A549 (cell line): ENCODE results near the gene WDFY1. TPM values are rescaled to one million over a fixed set of nuclear protein-coding genes. Genes with fewer than 3 reads are reported as not detected.

Experiments
- ATAC-seq, 2 experiments: fragments of 200-7000 bp in 1 of 2; fragments of >200 bp in 1 of 2; cut with Nextera tagmentation in 1 of 2; cut with Tn5 transposase in 1 of 2; 3 replicates each; pipeline versions ENCODE4 v1.8.0 to v1.9.1; 2018 to 2020; ENCODE audit warnings: mild to moderate bottlenecking in 1 of 2, moderate library complexity in 1 of 2
- CTCF ChIA-PET: fragments of 300-600 bp; sonication (Branson Sonifier 250); formaldehyde crosslinking; extraction: SDS; loops from one replicate; lab custom pipeline; 2021; ENCODE audit warnings: antibody characterized with exemption, inconsistent platforms; lab: Yijun Ruan, JAX
- POLR2A ChIA-PET: fragments of 350-600 bp; formaldehyde crosslinking; extraction: SDS; loops from one replicate; lab custom pipeline; 2021; ENCODE audit warnings: antibody characterized with exemption, inconsistent platforms; lab: Yijun Ruan, JAX
- DNase-seq, 2 experiments: peaks; one replicate each; pipeline versions ENCODE4 v3.0.0 to v3.0.0-alpha.2; 2011 to 2016; ENCODE audit warnings: low read depth in 1 of 2, low spot score in 1 of 2
- FAIRE-seq: peaks from 2 replicates; lab custom pipeline; 2011; peaks lifted over from hg19 to GRCh38; lab: Jason Lieb, UNC
- H3K27ac ChIP-seq, 2 experiments: fragments of >200 bp; sonication (Bioruptor Twin); formaldehyde crosslinking; 3 replicates each; pipeline ENCODE4 v1.5.1; 2016 to 2017
- H3K4me1 ChIP-seq: fragments of >200 bp; sonication (Bioruptor Twin); formaldehyde crosslinking; 3 replicates; pipeline ENCODE4 v1.6.1; 2016
- H3K4me2 ChIP-seq: fragments of >200 bp; sonication (Bioruptor Twin); formaldehyde crosslinking; 3 replicates; pipeline ENCODE4 v1.6.1; 2016
- H3K4me3 ChIP-seq: fragments of >200 bp; sonication (Bioruptor Twin); formaldehyde crosslinking; 3 replicates; pipeline ENCODE4 v1.5.1; 2016
- H3K9me3 ChIP-seq: fragments of >200 bp; sonication (Bioruptor Twin); formaldehyde crosslinking; 3 replicates; pipeline ENCODE4 v1.6.1; 2016
- BHLHE40 ChIP-seq: IDR thresholded peaks from 2 replicates; pipeline ENCODE4 v1.6.1; 2012; ENCODE audit warnings: low read depth, low read length, inconsistent platforms
- CBX8 ChIP-seq: fragments of 200-600 bp; sonication (generic); IDR thresholded peaks from 2 replicates; pipeline ENCODE4 v1.6.1; 2016
- CHD2 ChIP-seq: fragments of 150-350 bp; IDR thresholded peaks from 2 replicates; pipeline ENCODE4 v1.6.1; 2014; ENCODE audit warnings: low read length; ENCODE audit not compliant: partially characterized antibody
- FOSL2 ChIP-seq, 2 experiments: fragments of 450-650 bp in 1 of 2; fragments of >200 bp in 1 of 2; sonication (Bioruptor Twin) in 1 of 2; formaldehyde crosslinking; IDR thresholded peaks; 2 replicates each; pipeline versions ENCODE4 v1.5.0 to v1.6.1; 2016 to 2020; ENCODE audit warnings: mild to moderate bottlenecking in 1 of 2, moderate library complexity in 1 of 2
- HDAC2 ChIP-seq: fragments of 200-600 bp; sonication (generic); IDR thresholded peaks from 2 replicates; pipeline ENCODE4 v1.6.1; 2016
- HOXA7 ChIP-seq: fragments of 250-450 bp; sonication (Bioruptor Pico); IDR thresholded peaks from 2 replicates; pipeline ENCODE4 v1.5.0; 2020; ENCODE audit warnings: mild to moderate bottlenecking, moderate library complexity
- JUNB ChIP-seq: fragments of >200 bp; sonication (Bioruptor Twin); formaldehyde crosslinking; IDR thresholded peaks from 2 replicates; pipeline ENCODE4 v1.6.1; 2016
- MAFK ChIP-seq: fragments of 450-650 bp; IDR thresholded peaks from 2 replicates; pipeline ENCODE4 v1.6.1; 2014; ENCODE audit not compliant: partially characterized antibody
- MAZ ChIP-seq: fragments of 150-350 bp; IDR thresholded peaks from 2 replicates; pipeline ENCODE4 v1.6.1; 2014; ENCODE audit warnings: antibody characterized with exemption, low read depth, low read length, borderline replicate concordance
- NR3C1 ChIP-seq: fragments of >200 bp; sonication (Bioruptor Twin); formaldehyde crosslinking; IDR thresholded peaks from 3 replicates; pipeline ENCODE4 v1.6.1; 2017
- POLR2A ChIP-seq: IDR thresholded peaks from 2 replicates; pipeline ENCODE4 v1.6.1; 2012; ENCODE audit warnings: mild to moderate bottlenecking, low read length
- ZSCAN20 ChIP-seq: fragments of 250-450 bp; sonication (Bioruptor Pico); IDR thresholded peaks from 2 replicates; pipeline ENCODE4 v1.8.0; 2022; ENCODE audit warnings: mild to moderate bottlenecking, moderate library complexity
- WGBS: methylation state at CpG from one replicate; pipeline ENCODE4 v1.1.6; 2017; ENCODE audit errors: missing lambda C conversion rate; 5-methylcytosine and 5-hydroxymethylcytosine counted together
- polyA plus RNA-seq, 4 experiments: library from polyadenylated mRNA; depleted of rRNA in 3 of 4; stranded (reverse); fragments of >200 nt; fragmentation: RNase III in 1 of 4; extraction: RNeasy Plus Mini Kit Qiagen cat#74134 plus additional on column Dnase treatment in 1 of 4; gene quantifications; 2 replicates in 3 of 4; 3 replicates in 1 of 4; pipeline ENCODE4 v1.2.3, GENCODE V29; 2011 to 2017
- TF ChIP-seq, protein P1 (sequence below): fragments of 150-350 bp; IDR thresholded peaks from 2 replicates; pipeline ENCODE4 v1.6.1; 2014; ENCODE audit warnings: low read depth, mild to moderate bottlenecking, low read length
- TF ChIP-seq, protein P2 (sequence below): IDR thresholded peaks from 2 replicates; pipeline ENCODE4 v1.6.1; 2012
- TF ChIP-seq, protein P3 (sequence below): fragments of 450-650 bp; IDR thresholded peaks from 2 replicates; pipeline ENCODE4 v1.6.1; 2014; ENCODE audit warnings: antibody characterized with exemption
- TF ChIP-seq, protein P4 (sequence below): fragments of >200 bp; sonication (Bioruptor Twin); formaldehyde crosslinking; IDR thresholded peaks from 3 replicates; pipeline ENCODE4 v1.5.1; 2016
- TF ChIP-seq, protein P5 (sequence below): fragments of 200-600 bp; sonication (generic); IDR thresholded peaks from 2 replicates; pipeline ENCODE4 v1.6.1; 2016; ENCODE audit warnings: antibody characterized with exemption, mild to moderate bottlenecking, moderate library complexity

The WDFY1 gene
- polyA plus RNA-seq, 2 of the 4 experiments (the other 2 are of a cell fraction): 38.7 to 70.8 TPM

DNA sequence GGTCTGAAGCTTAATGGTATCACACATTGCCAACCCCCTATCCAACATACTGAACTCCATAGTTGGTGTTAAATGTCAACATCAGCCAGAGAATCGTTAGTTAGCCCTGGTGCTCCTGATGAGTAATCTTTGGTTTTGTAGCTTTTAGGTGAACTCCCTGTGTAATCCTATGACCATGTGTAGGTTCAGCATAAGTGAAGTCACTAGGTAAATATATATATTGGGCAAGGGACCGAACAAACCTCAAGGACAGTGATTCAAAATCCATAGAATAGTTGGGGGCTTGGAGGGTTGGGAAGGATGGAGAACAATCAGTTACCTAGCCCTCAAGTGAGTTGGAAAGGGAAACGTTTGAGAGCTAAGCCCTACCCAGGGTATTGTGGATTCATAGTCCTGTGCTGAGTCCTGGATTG, 91.7 kb downstream of the WDFY1 start:
- WGBS: 6% methylated on average over 3 of the region's 3 CpGs
- DNase-seq: no peak
- TF ChIP-seq POLR2A (no peak), JUNB (0 out of 2 replicates have a peak, but pooled peaks have one; percentile 21)
- TF ChIP-seq, all 56 proteins: peak for 1
- ChIA-PET POLR2A (no interaction called here), CTCF (interaction anchor here (0.9 to 2.3 kb wide), 5 partner anchors 9 to 882 kb away, joined by 4 to 10 read pairs (median 5); partner anchors contain the start of gene AP1S3)
- Histone ChIP-seq H3K4me2 (peak overlapping the region; percentile 49), H3K4me1 (peaks cover 43% of the 10 kb centered on the region), H3K27ac (peak overlapping the region; percentile 25 to 91; a peak in 4 of 6 replicates), H3K9me3 (peaks cover 16% of the 10 kb centered on the region; the same call in 2 of the 3 replicates), H3K4me3 (no peak overlapping the region)
- peak; percentile 28 to 60; a peak in 3 of 6 replicates for ATAC-seq
- FAIRE-seq: no peak

DNA sequence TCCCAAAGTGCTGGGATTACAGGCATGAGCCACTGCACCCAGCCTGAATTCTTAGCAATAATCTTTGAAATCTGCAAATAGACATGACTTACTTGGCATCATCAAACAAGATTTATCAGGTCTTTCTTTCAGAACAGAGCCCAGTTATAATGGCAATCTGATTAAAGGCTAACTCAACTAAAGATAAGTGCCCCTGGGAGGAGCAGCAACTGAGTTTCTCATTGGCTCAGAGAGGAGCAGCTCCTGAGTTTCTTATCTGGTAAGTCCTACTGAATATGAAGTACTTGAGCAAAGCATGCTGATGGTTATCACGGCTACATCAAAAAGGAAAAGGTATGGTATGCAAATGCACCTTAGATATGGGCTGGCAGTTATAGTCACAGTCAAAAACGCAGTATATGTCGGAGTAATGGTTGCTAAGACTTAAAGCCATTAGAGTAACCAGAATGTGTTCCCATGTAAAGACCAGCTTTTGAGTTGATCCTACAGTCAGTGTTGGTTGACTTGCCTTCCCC, 92.8 kb downstream of the WDFY1 start:
- TF ChIP-seq CBX8: no peak
- TF ChIP-seq, protein P1, sequence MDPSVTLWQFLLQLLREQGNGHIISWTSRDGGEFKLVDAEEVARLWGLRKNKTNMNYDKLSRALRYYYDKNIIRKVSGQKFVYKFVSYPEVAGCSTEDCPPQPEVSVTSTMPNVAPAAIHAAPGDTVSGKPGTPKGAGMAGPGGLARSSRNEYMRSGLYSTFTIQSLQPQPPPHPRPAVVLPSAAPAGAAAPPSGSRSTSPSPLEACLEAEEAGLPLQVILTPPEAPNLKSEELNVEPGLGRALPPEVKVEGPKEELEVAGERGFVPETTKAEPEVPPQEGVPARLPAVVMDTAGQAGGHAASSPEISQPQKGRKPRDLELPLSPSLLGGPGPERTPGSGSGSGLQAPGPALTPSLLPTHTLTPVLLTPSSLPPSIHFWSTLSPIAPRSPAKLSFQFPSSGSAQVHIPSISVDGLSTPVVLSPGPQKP: no peak
- TF ChIP-seq FOSL2 (IDR thresholded peaks at IDR 0.05): no peak
- TF ChIP-seq FOSL2 (CRISPR knock-in tag; IDR thresholded peaks at IDR 0.05): no peak
- no peak for TF ChIP-seq MAZ
- TF ChIP-seq BHLHE40: no peak
- TF ChIP-seq HOXA7 (CRISPR knock-in tag): no peak
- TF ChIP-seq, protein P2, sequence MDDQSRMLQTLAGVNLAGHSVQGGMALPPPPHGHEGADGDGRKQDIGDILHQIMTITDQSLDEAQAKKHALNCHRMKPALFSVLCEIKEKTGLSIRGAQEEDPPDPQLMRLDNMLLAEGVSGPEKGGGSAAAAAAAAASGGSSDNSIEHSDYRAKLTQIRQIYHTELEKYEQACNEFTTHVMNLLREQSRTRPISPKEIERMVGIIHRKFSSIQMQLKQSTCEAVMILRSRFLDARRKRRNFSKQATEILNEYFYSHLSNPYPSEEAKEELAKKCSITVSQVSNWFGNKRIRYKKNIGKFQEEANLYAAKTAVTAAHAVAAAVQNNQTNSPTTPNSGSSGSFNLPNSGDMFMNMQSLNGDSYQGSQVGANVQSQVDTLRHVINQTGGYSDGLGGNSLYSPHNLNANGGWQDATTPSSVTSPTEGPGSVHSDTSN: no peak
- TF ChIP-seq, protein P3, sequence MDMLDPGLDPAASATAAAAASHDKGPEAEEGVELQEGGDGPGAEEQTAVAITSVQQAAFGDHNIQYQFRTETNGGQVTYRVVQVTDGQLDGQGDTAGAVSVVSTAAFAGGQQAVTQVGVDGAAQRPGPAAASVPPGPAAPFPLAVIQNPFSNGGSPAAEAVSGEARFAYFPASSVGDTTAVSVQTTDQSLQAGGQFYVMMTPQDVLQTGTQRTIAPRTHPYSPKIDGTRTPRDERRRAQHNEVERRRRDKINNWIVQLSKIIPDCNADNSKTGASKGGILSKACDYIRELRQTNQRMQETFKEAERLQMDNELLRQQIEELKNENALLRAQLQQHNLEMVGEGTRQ: no peak
- TF ChIP-seq HDAC2: no peak
- no peak for TF ChIP-seq MAFK
- TF ChIP-seq ZSCAN20 (CRISPR knock-in tag): no peak
- no peak for TF ChIP-seq CHD2
- TF ChIP-seq NR3C1: no peak
- TF ChIP-seq, protein P4, sequence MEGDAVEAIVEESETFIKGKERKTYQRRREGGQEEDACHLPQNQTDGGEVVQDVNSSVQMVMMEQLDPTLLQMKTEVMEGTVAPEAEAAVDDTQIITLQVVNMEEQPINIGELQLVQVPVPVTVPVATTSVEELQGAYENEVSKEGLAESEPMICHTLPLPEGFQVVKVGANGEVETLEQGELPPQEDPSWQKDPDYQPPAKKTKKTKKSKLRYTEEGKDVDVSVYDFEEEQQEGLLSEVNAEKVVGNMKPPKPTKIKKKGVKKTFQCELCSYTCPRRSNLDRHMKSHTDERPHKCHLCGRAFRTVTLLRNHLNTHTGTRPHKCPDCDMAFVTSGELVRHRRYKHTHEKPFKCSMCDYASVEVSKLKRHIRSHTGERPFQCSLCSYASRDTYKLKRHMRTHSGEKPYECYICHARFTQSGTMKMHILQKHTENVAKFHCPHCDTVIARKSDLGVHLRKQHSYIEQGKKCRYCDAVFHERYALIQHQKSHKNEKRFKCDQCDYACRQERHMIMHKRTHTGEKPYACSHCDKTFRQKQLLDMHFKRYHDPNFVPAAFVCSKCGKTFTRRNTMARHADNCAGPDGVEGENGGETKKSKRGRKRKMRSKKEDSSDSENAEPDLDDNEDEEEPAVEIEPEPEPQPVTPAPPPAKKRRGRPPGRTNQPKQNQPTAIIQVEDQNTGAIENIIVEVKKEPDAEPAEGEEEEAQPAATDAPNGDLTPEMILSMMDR: no peak
- TF ChIP-seq, protein P5, sequence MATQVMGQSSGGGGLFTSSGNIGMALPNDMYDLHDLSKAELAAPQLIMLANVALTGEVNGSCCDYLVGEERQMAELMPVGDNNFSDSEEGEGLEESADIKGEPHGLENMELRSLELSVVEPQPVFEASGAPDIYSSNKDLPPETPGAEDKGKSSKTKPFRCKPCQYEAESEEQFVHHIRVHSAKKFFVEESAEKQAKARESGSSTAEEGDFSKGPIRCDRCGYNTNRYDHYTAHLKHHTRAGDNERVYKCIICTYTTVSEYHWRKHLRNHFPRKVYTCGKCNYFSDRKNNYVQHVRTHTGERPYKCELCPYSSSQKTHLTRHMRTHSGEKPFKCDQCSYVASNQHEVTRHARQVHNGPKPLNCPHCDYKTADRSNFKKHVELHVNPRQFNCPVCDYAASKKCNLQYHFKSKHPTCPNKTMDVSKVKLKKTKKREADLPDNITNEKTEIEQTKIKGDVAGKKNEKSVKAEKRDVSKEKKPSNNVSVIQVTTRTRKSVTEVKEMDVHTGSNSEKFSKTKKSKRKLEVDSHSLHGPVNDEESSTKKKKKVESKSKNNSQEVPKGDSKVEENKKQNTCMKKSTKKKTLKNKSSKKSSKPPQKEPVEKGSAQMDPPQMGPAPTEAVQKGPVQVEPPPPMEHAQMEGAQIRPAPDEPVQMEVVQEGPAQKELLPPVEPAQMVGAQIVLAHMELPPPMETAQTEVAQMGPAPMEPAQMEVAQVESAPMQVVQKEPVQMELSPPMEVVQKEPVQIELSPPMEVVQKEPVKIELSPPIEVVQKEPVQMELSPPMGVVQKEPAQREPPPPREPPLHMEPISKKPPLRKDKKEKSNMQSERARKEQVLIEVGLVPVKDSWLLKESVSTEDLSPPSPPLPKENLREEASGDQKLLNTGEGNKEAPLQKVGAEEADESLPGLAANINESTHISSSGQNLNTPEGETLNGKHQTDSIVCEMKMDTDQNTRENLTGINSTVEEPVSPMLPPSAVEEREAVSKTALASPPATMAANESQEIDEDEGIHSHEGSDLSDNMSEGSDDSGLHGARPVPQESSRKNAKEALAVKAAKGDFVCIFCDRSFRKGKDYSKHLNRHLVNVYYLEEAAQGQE: no peak
- Histone ChIP-seq H3K27ac (peak overlapping the region in 1 of 2 experiments; percentile 91; a peak in 2 of 6 replicates), H3K4me3 (no peak overlapping the region), H3K9me3 (peaks cover 16% of the 10 kb centered on the region; the same call in 2 of the 3 replicates), H3K4me1 (peaks cover 43% of the 10 kb centered on the region), H3K4me2 (no peak overlapping the region)
- WGBS: 94% methylated on average over 3 of the region's 3 CpGs
- no peak for FAIRE-seq
- no peak for DNase-seq
- CTCF ChIA-PET: interaction anchor here (0.9 to 2.3 kb wide), 3 partner anchors 10 to 54 kb away, joined by 4 to 8 read pairs (median 5); no protein-coding TSS in a partner anchor
- no peak for ATAC-seq
- POLR2A ChIA-PET: no interaction called here
